ENCODE results near the gene HOGA1.

HOGA1 gene

DNA sequence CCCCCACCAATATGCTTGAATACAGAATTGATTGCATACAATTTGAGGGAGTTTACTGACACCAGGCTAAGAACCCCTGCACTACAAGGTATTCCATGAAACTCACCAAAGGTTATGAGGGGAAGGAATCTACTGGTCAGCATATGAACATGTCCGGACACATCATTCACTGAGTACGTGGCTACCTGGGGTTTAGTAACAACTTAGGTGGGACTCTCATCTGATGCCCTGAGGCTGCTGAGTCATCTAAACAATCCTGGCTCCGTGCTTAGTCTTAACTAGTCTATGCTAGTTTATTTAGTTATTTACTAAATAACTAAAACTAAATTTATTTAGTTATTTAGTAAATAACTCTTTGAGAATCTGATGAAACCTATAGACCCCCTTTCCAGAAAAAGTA is 67.6 kb downstream of the HOGA1 start:
- no peak for DNase-seq

GRCh38 chr10:97656777-97657176 is 72.6 kb downstream of the HOGA1 start:
- DNase-seq, result no peak

GRCh38 chr10:97659589-97659988 is 75.4 kb downstream of the HOGA1 start:
- no peak for DNase-seq
